K562 (cell line): ENCODE data around the gene AKNA. TPM values are rescaled to one million over a fixed set of nuclear protein-coding genes. Genes with fewer than 3 reads are reported as not detected.

ENCODE experiments used
- ATAC-seq: fragments of 200-7000 bp; cut with Tn5 transposase; 3 replicates; pipeline ENCODE4 v1.9.1; 2020; ENCODE audit warnings: moderate library complexity
- BruUV-seq: library from RNA; stranded (reverse); fragments of 400-500 nt; replicated peaks from 2 replicates; lab custom pipeline; 2021; lab: Mats Ljungman, UMichigan
- CTCF ChIA-PET: fragments of 300-600 bp; formaldehyde crosslinking; extraction: SDS; loops from one replicate; lab custom pipeline; 2021; ENCODE audit warnings: low intra/inter-chr PET ratio; lab: Yijun Ruan, JAX
- POLR2A ChIA-PET: fragments of 300-600, 350-650 bp; sonication (Branson Sonifier 250); formaldehyde crosslinking; extraction: SDS; loops from one replicate; lab custom pipeline; 2021; ENCODE audit warnings: antibody characterized with exemption, inconsistent platforms; lab: Yijun Ruan, JAX
- DNase-seq, 4 experiments: peaks; one replicate each; pipeline versions ENCODE4 v3.0.0 to v3.0.0-alpha.2; 2011 to 2018; ENCODE audit warnings: low spot score in 3 of 4, mixed read lengths in 3 of 4; ENCODE audit errors: extremely low read depth in 1 of 4
- FAIRE-seq: peaks from 2 replicates; lab custom pipeline; 2011; peaks lifted over from hg19 to GRCh38; lab: Jason Lieb, UNC
- H2AFZ ChIP-seq: 2 replicates; pipeline ENCODE4 v1.6.0; 2011; ENCODE audit warnings: low read depth, low read length, control low read depth, inconsistent platforms
- H3K27ac ChIP-seq: fragments of 200-600 bp; 3 replicates; pipeline ENCODE4 v1.8.0; 2011; ENCODE audit warnings: low read depth, mild to moderate bottlenecking, control low read depth, inconsistent platforms, low read length, moderate library complexity, mixed read lengths; ENCODE audit errors: extremely low read depth
- H3K27me3 ChIP-seq, 2 experiments: fragments of 300-600 bp in 1 of 2; 2 replicates in 1 of 2; 3 replicates in 1 of 2; pipeline versions ENCODE4 v1.6.0 to v1.8.0; 2011; ENCODE audit warnings: inconsistent platforms in 2 of 2, low read length in 2 of 2, mild to moderate bottlenecking in 1 of 2, mixed read lengths in 1 of 2, moderate library complexity in 1 of 2; ENCODE audit not compliant: control insufficient read depth in 2 of 2, insufficient read depth in 2 of 2
- H3K36me3 ChIP-seq: fragments of 300-600 bp; 3 replicates; pipeline ENCODE4 v1.8.0; 2011; ENCODE audit warnings: mild to moderate bottlenecking, low read length, inconsistent platforms; ENCODE audit not compliant: control insufficient read depth, insufficient read depth
- H3K4me1 ChIP-seq, 2 experiments: fragments of 200-600 bp in 1 of 2; replicated peaks in 1 of 2; 2 replicates in 1 of 2; 3 replicates in 1 of 2; pipeline versions ENCODE4 v1.5.1 to v1.8.0; 2011; ENCODE audit warnings: inconsistent platforms in 2 of 2, low read length in 2 of 2, mild to moderate bottlenecking in 1 of 2, mixed read lengths in 1 of 2, moderate library complexity in 1 of 2; ENCODE audit not compliant: control insufficient read depth in 2 of 2, insufficient read depth in 2 of 2
- H3K4me2 ChIP-seq: 2 replicates; pipeline ENCODE4 v1.6.1; 2011; ENCODE audit warnings: low read length, control low read depth, inconsistent platforms, mixed read lengths; ENCODE audit not compliant: insufficient read depth
- H3K4me3 ChIP-seq: fragments of 200-600 bp; sonication (generic), shearing (Covaris generic); 2 replicates; pipeline ENCODE4 v1.5.1; 2016; ENCODE audit warnings: control low read depth, inconsistent platforms
- H3K79me2 ChIP-seq: fragments of 200-600 bp; 3 replicates; pipeline ENCODE4 v1.8.0; 2011; ENCODE audit warnings: low read length, inconsistent platforms; ENCODE audit not compliant: control insufficient read depth, insufficient read depth
- H3K9ac ChIP-seq, 2 experiments: 2 replicates each; pipeline versions ENCODE4 v1.6.0 to v1.6.1; 2011; ENCODE audit warnings: low read depth in 2 of 2, low read length in 2 of 2, control low read depth in 1 of 2, inconsistent platforms in 1 of 2, mild to moderate bottlenecking in 1 of 2, mixed read lengths in 1 of 2; ENCODE audit not compliant: insufficient read depth in 1 of 2
- H3K9me1 ChIP-seq: one replicate; pipeline ENCODE4 v1.6.0; 2011; ENCODE audit warnings: inconsistent platforms, mild to moderate bottlenecking, low read length, moderate library complexity; ENCODE audit not compliant: control insufficient read depth, insufficient read depth
- H3K9me3 ChIP-seq: replicated peaks from 2 replicates; pipeline ENCODE4 v1.5.1; 2011; ENCODE audit warnings: low read depth, low read length, inconsistent platforms; ENCODE audit not compliant: control insufficient read depth, insufficient read depth
- H4K20me1 ChIP-seq: replicated peaks from 2 replicates; pipeline ENCODE4 v1.6.1; 2011; ENCODE audit warnings: low read length, inconsistent platforms, mixed read lengths; ENCODE audit not compliant: control insufficient read depth, insufficient read depth
- ESRRA ChIP-seq: fragments of 450-650 bp; IDR thresholded peaks from 2 replicates; pipeline ENCODE4 v1.6.1; 2014; ENCODE audit warnings: low read depth, mild to moderate bottlenecking, moderate library complexity, borderline replicate concordance
- HDAC8 ChIP-seq: fragments of 450-650 bp; IDR thresholded peaks from 2 replicates; pipeline ENCODE4 v1.6.1; 2016; ENCODE audit warnings: mild to moderate bottlenecking, missing genetic modification characterization, moderate library complexity, missing compliant biosample characterization
- L3MBTL2 ChIP-seq: fragments of 450-650 bp; IDR thresholded peaks from 2 replicates; pipeline ENCODE4 v1.6.1; 2016; ENCODE audit warnings: mild to moderate bottlenecking, moderate library complexity
- MCM2 ChIP-seq: fragments of 450-650 bp; IDR thresholded peaks from 2 replicates; pipeline ENCODE4 v1.6.1; 2017; ENCODE audit warnings: low read depth, mild to moderate bottlenecking
- TARDBP ChIP-seq: fragments of 450-650 bp; IDR thresholded peaks from 2 replicates; pipeline ENCODE4 v1.6.1; 2016
- TRIM25 ChIP-seq: fragments of 450-650 bp; IDR thresholded peaks from 2 replicates; pipeline ENCODE4 v1.7.0; 2016; ENCODE audit warnings: borderline replicate concordance
- ZNF431 ChIP-seq: sonication (generic); formaldehyde crosslinking; IDR thresholded peaks from 2 replicates; pipeline ENCODE4 v1.8.0; 2022; ENCODE audit warnings: mild to moderate bottlenecking, missing genetic modification reagents
- ZNF518B ChIP-seq: fragments of 250-450 bp; sonication (Bioruptor Pico); IDR thresholded peaks from 2 replicates; pipeline ENCODE4 v1.5.0; 2021; ENCODE audit warnings: mild to moderate bottlenecking, moderate library complexity
- WGBS: fragments of 100-300 bp; shearing (Covaris generic); methylation state at CpG from one replicate; pipeline ENCODE4 v1.1.6; 2016; ENCODE audit warnings: low coverage, mixed read lengths; ENCODE audit not compliant: insufficient coverage; ENCODE audit errors: missing lambda C conversion rate; 5-methylcytosine and 5-hydroxymethylcytosine counted together
- in situ Hi-C: fragments of 300-500 bp; cut with MboI; formaldehyde crosslinking; loops from 4 replicates; pipeline ENCODE4 v1.15.0; 2018; ENCODE audit warnings: inconsistent platforms, mixed read lengths
- intact Hi-C: fragments of 100-400 bp; cut with micrococcal nuclease; formaldehyde crosslinking; loops from 2 replicates; pipeline ENCODE4 v1.14.2; 2022
- polyA plus RNA-seq, 8 experiments: library from polyadenylated mRNA; depleted of rRNA in 4 of 8; stranded (reverse) in 5 of 8; unstranded in 3 of 8; fragments of >200 nt; fragmentation: Nextera tagmentation in 2 of 8; fragmentation: Illumina TruSeq in 1 of 8; extraction: Ambion mirVana in 2 of 8; extraction: Trizol in 1 of 8; gene quantifications; 2 replicates each; pipeline versions ENCODE4 v1.2.1 to v1.2.3, GENCODE V29; 2011 to 2014; ENCODE audit warnings: inconsistent platforms in 1 of 8, missing spikeins in 1 of 8
- total RNA-seq, 7 experiments: library from RNA; depleted of rRNA in 6 of 7; stranded (reverse); fragments of >200 nt in 6 of 7; fragmentation: Illumina TruSeq in 2 of 7; extraction: Trizol in 2 of 7; gene quantifications; 2 replicates each; pipeline versions ENCODE4 v1.2.1 to v1.2.3, GENCODE V29; 2011 to 2021; ENCODE audit warnings: low replicate concordance in 1 of 7

AKNA gene
- total and polyA plus RNA-seq, 9 of the 15 experiments (the other 6 are each of a cell fraction or from before 2014, with no cell fraction given) = 0.29 to 20.5 (median 3.9) TPM

GRCh38 chr9:114351932-114352331 is 35.9 kb downstream of the AKNA start (continued):
- no peak for TF ChIP-seq TRIM25
- TF ChIP-seq HDAC8 = no peak

GRCh38 chr9:114350636-114351401 is 37.0 kb downstream of the AKNA start:
- H3K27ac ChIP-seq = no peak overlapping the region
- peaks cover 17% of the 10 kb centered on the region; the same call in 2 of the 3 replicates for H3K36me3 ChIP-seq
- FAIRE-seq (no peak), DNase-seq (no peak), ATAC-seq (no peak)
- peaks cover 13 to 14% of the 10 kb centered on the region in 2 experiments; a peak in 4 of 5 replicates for H3K4me1 ChIP-seq
- in situ Hi-C loops (no loop called here), intact Hi-C loops (no loop called here)
- no peaks in the 10 kb centered on the region for H3K9me1 ChIP-seq
- no peaks in the 10 kb centered on the region for H3K79me2 ChIP-seq
- ChIA-PET CTCF (no interaction called here), POLR2A (interaction anchor here (0.6 to 0.7 kb wide), 2 partner anchors 12 to 255 kb away, joined by 3 read pairs; no protein-coding TSS in a partner anchor)
- no peak overlapping the region for H2AFZ ChIP-seq
- H3K9ac ChIP-seq = no peak overlapping the region; a peak in 1 of 4 replicates
- H3K4me2 ChIP-seq = no peak overlapping the region
- H4K20me1 ChIP-seq = 0 out of 2 replicates have a peak, but pooled peaks cover 4% of the 10 kb centered on the region
- no peaks in the 10 kb centered on the region for H3K27me3 ChIP-seq
- TF ChIP-seq ZNF431 (CRISPR knock-in tag) = no peak
- TF ChIP-seq TARDBP = no peak
- TF ChIP-seq ESRRA = peak; percentile 73; the same call in 1 of the 2 replicates
- TF ChIP-seq ZNF518B (CRISPR knock-in tag) = no peak
- TF ChIP-seq L3MBTL2 = no peak
- no peak for TF ChIP-seq MCM2
- TF ChIP-seq, all 486 proteins: peak for 1
- Histone ChIP-seq H3K4me3 (no peak overlapping the region), H3K9me3 (no peaks in the 10 kb centered on the region)
- BruUV-seq = no TSS peak
- WGBS = 60% methylated on average over 12 of the region's 16 CpGs
